Measurements from ENCODE around the gene PLG.
"Not testable (repeated sequence)": the region's sequence is repeated elsewhere in the genome, so short reads cannot be mapped to it uniquely, and the experiment has no call there.

DNA sequence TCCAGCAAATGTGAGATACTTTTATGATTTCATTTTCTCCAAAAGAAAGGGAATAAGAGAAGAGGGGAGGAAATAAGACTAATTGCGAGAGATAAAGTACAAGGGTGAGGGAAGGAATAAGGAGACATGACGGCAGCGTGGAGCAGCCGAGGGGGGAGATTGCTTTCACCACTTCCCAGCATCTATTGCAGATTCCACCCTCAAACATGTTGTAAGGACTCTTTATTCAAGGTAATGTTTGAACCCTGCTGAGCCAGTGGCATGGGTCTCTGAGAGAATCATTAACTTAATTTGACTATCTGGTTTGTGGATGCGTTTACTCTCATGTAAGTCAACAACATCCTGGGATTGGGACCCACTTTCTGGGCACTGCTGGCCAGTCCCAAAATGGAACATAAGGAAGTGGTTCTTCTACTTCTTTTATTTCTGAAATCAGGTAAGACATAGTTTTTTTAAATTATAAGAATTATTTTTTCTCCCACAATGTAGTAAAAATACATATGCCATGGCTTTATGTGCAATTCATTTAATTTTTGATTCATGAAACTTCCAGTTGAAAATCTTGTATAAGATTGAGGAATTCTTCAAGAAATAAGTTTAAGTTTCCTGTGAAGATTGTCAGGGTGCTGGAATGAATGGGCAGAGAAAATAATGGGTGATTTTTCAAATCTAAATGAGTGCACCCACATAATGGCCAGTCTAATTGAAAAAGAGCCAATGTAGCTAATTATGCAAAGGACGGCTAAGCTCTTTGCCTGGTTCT lies at the start of gene PLG:
- not testable (repeated sequence) for TF ChIP-seq SUZ12 (IDR thresholded peaks at IDR 0.05); FOXK2 (IDR thresholded peaks at IDR 0.05); ZNF384 (IDR thresholded peaks at IDR 0.05); CTBP1 (IDR thresholded peaks at IDR 0.05; ENCODE audit: borderline replicate concordance); HDGF (IDR thresholded peaks at IDR 0.05; ENCODE audit: borderline replicate concordance); LEF1 (IDR thresholded peaks at IDR 0.05; ENCODE audit: borderline replicate concordance)
